H9 (cell line): Measurements from ENCODE around the gene MGMT. TPM values are rescaled to one million over a fixed set of nuclear protein-coding genes. Genes with fewer than 3 reads are reported as not detected.

Experiments
- DNase-seq: peaks from one replicate; pipeline ENCODE4 v3.0.0-alpha.2; 2017
- H2AFZ ChIP-seq: one replicate; pipeline ENCODE4 v1.6.1; 2013; ENCODE audit warnings: mild to moderate bottlenecking, low read length, control low read depth, moderate library complexity
- H2AK5ac ChIP-seq: 2 replicates; pipeline ENCODE4 v1.6.1; 2013; ENCODE audit warnings: low read length, control low read depth, mixed read lengths; ENCODE audit not compliant: insufficient read length
- H2BK120ac ChIP-seq: one replicate; pipeline ENCODE4 v1.6.1; 2013; ENCODE audit warnings: low read depth, mild to moderate bottlenecking, low read length, control low read depth, inconsistent platforms; ENCODE audit not compliant: poor library complexity, severe bottlenecking
- H2BK12ac ChIP-seq: 2 replicates; pipeline ENCODE4 v1.6.1; 2013; ENCODE audit warnings: low read length, control low read depth, mixed read lengths, low read depth; ENCODE audit not compliant: insufficient read length
- H2BK15ac ChIP-seq: 2 replicates; pipeline ENCODE4 v1.6.1; 2013; ENCODE audit warnings: low read depth, low read length, control low read depth
- H2BK20ac ChIP-seq: one replicate; pipeline ENCODE4 v1.6.1; 2013; ENCODE audit warnings: low read depth, mild to moderate bottlenecking, low read length, control low read depth, inconsistent platforms; ENCODE audit not compliant: poor library complexity, severe bottlenecking
- H2BK5ac ChIP-seq: 2 replicates; pipeline ENCODE4 v1.6.1; 2013; ENCODE audit warnings: low read length, control low read depth, mixed read lengths; ENCODE audit not compliant: insufficient read length
- H3K14ac ChIP-seq: 2 replicates; pipeline ENCODE4 v1.6.1; 2013; ENCODE audit warnings: low read length, control low read depth; ENCODE audit not compliant: insufficient read depth
- H3K18ac ChIP-seq: 2 replicates; pipeline ENCODE4 v1.6.1; 2013; ENCODE audit warnings: low read depth, mild to moderate bottlenecking, mixed read lengths, low read length, control low read depth; ENCODE audit not compliant: insufficient read length
- H3K23ac ChIP-seq: 2 replicates; pipeline ENCODE4 v1.6.1; 2013; ENCODE audit warnings: low read length, control low read depth, mixed read lengths, low read depth; ENCODE audit not compliant: insufficient read length
- H3K23me2 ChIP-seq: 2 replicates; pipeline ENCODE4 v1.6.1; 2013; ENCODE audit warnings: low read depth, mild to moderate bottlenecking, mixed read lengths, low read length, control low read depth; ENCODE audit not compliant: insufficient read length, poor library complexity, severe bottlenecking
- H3K27ac ChIP-seq: 2 replicates; pipeline ENCODE4 v1.5.1; 2013; ENCODE audit warnings: low read length, control low read depth, mixed read lengths, low read depth; ENCODE audit not compliant: insufficient read length
- H3K27me3 ChIP-seq: 2 replicates; pipeline ENCODE4 v1.6.1; 2013; ENCODE audit warnings: low read length, control low read depth, inconsistent platforms; ENCODE audit not compliant: insufficient read depth
- H3K4ac ChIP-seq: 2 replicates; pipeline ENCODE4 v1.6.1; 2013; ENCODE audit warnings: low read depth, mild to moderate bottlenecking, control low read depth, inconsistent platforms, low read length, moderate library complexity
- H3K4me1 ChIP-seq: 2 replicates; pipeline ENCODE4 v1.6.1; 2013; ENCODE audit warnings: low read length, control low read depth, inconsistent platforms; ENCODE audit not compliant: insufficient read depth
- H3K4me2 ChIP-seq: 2 replicates; pipeline ENCODE4 v1.6.1; 2013; ENCODE audit warnings: low read length, control low read depth, mixed read lengths; ENCODE audit not compliant: insufficient read length, insufficient read depth
- H3K56ac ChIP-seq: 2 replicates; pipeline ENCODE4 v1.6.1; 2013; ENCODE audit warnings: low read depth, mild to moderate bottlenecking, mixed read lengths, low read length, control low read depth; ENCODE audit not compliant: insufficient read length
- H3K79me1 ChIP-seq: 2 replicates; pipeline ENCODE4 v1.6.1; 2013; ENCODE audit warnings: low read depth, mild to moderate bottlenecking, moderate library complexity, low read length, control low read depth, inconsistent platforms; ENCODE audit not compliant: insufficient read depth, poor library complexity, severe bottlenecking
- H3K79me2 ChIP-seq: 2 replicates; pipeline ENCODE4 v1.6.1; 2013; ENCODE audit warnings: low read length, control low read depth, inconsistent platforms; ENCODE audit not compliant: insufficient read depth
- H3K9ac ChIP-seq: 2 replicates; pipeline ENCODE4 v1.6.1; 2013; ENCODE audit warnings: low read length, control low read depth, mixed read lengths; ENCODE audit not compliant: insufficient read length; ENCODE audit errors: extremely low read depth
- H3K9me3 ChIP-seq: one replicate; pipeline ENCODE4 v1.6.1; 2013; ENCODE audit warnings: low read depth, low read length, inconsistent platforms; ENCODE audit not compliant: control insufficient read depth
- H3T11ph ChIP-seq: one replicate; pipeline ENCODE4 v1.6.1; 2013; ENCODE audit warnings: mild to moderate bottlenecking, low read length, control low read depth, inconsistent platforms
- H4K20me1 ChIP-seq: one replicate; pipeline ENCODE4 v1.6.1; 2013; ENCODE audit not compliant: control insufficient read depth, insufficient read length, insufficient read depth
- H4K5ac ChIP-seq: 2 replicates; pipeline ENCODE4 v1.6.1; 2013; ENCODE audit warnings: low read depth, mild to moderate bottlenecking, mixed read lengths, low read length, control low read depth; ENCODE audit not compliant: insufficient read length
- H4K8ac ChIP-seq: replicated peaks from 2 replicates; pipeline ENCODE4 v1.6.1; 2013; ENCODE audit warnings: low read length, control low read depth, mixed read lengths, low read depth; ENCODE audit not compliant: insufficient read length
- H4K91ac ChIP-seq: 2 replicates; pipeline ENCODE4 v1.6.1; 2013; ENCODE audit warnings: low read depth, mild to moderate bottlenecking, moderate library complexity, mixed read lengths, low read length, control low read depth; ENCODE audit not compliant: insufficient read length
- H3K27ac Mint-ChIP-seq, 3 experiments: 2 replicates in 2 of 3; 3 replicates in 1 of 3; pipeline ENCODE4 v1.8.0; 2020 to 2021; ENCODE audit warnings: mixed read lengths in 3 of 3, mild to moderate bottlenecking in 1 of 3, moderate library complexity in 1 of 3
- H3K27me3 Mint-ChIP-seq: 2 replicates; pipeline ENCODE4 v1.8.0; 2021; ENCODE audit warnings: low read depth, mild to moderate bottlenecking, moderate library complexity, mixed read lengths
- H3K36me3 Mint-ChIP-seq, 3 experiments: 2 replicates in 2 of 3; 3 replicates in 1 of 3; pipeline ENCODE4 v1.8.0; 2020 to 2021; ENCODE audit warnings: low read depth in 3 of 3, mixed read lengths in 3 of 3; ENCODE audit not compliant: insufficient read depth in 1 of 3
- H3K4me1 Mint-ChIP-seq, 2 experiments: 2 replicates each; pipeline ENCODE4 v1.8.0; 2020; ENCODE audit warnings: mixed read lengths in 2 of 2
- H3K4me3 Mint-ChIP-seq, 2 experiments: 2 replicates in 1 of 2; 3 replicates in 1 of 2; pipeline ENCODE4 v1.8.0; 2020 to 2021; ENCODE audit warnings: mild to moderate bottlenecking in 2 of 2, mixed read lengths in 2 of 2, moderate library complexity in 1 of 2
- H3K9me3 Mint-ChIP-seq, 2 experiments: 2 replicates in 1 of 2; 3 replicates in 1 of 2; pipeline ENCODE4 v1.8.0; 2020; ENCODE audit warnings: mild to moderate bottlenecking in 2 of 2, mixed read lengths in 2 of 2, moderate library complexity in 1 of 2
- WGBS: extraction: QIAGEN DNeasy Blood & Tissue Kit; methylation state at CpG from one replicate; pipeline ENCODE4 v1.1.7; 2013; ENCODE audit warnings: missing lambda C conversion rate, low lambda C conversion rate, mixed read lengths; ENCODE audit not compliant: insufficient read length; ENCODE audit errors: extremely low coverage; 5-methylcytosine and 5-hydroxymethylcytosine counted together
- total RNA-seq: library from RNA; stranded (reverse); gene quantifications from 2 replicates; pipeline ENCODE4 v1.2.1, GENCODE V29; 2021
- TF ChIP-seq, protein P1 (sequence below): fragments of 200-600 bp; sonication (generic); conservative IDR thresholded peaks from 3 replicates; pipeline ENCODE4 v1.8.0; 2021; ENCODE audit warnings: antibody characterized with exemption, mild to moderate bottlenecking

Gene MGMT
- total RNA-seq, 1 experiment from 2014 or later, result 18.4 TPM

DNA sequence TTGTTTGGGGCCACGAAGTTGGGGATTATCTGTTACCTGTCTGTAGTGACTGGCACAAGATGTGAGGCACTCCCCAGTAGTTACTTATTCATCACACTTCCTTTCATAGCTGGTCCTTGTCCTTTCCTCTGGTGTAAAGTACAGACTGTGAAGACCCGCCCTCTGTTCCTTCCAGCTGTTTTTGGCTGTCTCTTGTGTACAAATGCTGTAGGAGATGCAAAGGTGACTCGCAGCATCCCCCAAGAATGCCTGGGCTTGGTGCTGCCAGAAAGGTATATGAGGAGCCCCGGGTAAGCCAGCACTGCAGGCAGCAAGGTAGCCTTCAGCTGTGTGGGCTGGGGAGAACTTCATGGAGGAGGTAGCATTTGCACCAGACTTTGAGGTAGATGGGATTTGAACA is 260.5 kb downstream of the MGMT start:
- TF ChIP-seq, protein P1, sequence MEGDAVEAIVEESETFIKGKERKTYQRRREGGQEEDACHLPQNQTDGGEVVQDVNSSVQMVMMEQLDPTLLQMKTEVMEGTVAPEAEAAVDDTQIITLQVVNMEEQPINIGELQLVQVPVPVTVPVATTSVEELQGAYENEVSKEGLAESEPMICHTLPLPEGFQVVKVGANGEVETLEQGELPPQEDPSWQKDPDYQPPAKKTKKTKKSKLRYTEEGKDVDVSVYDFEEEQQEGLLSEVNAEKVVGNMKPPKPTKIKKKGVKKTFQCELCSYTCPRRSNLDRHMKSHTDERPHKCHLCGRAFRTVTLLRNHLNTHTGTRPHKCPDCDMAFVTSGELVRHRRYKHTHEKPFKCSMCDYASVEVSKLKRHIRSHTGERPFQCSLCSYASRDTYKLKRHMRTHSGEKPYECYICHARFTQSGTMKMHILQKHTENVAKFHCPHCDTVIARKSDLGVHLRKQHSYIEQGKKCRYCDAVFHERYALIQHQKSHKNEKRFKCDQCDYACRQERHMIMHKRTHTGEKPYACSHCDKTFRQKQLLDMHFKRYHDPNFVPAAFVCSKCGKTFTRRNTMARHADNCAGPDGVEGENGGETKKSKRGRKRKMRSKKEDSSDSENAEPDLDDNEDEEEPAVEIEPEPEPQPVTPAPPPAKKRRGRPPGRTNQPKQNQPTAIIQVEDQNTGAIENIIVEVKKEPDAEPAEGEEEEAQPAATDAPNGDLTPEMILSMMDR, result no peak
- H3K4ac ChIP-seq, result no peak overlapping the region
- no peak overlapping the region for H2BK120ac ChIP-seq
- DNase-seq, result no peak
- H3K79me1 ChIP-seq, result no peaks in the 10 kb centered on the region
- no CpG with 5 or more reads among the region's 4 CpGs for WGBS
- H4K8ac ChIP-seq, result no peak overlapping the region
- H2AK5ac ChIP-seq, result no peak overlapping the region
- no peak overlapping the region for H4K91ac ChIP-seq
- H2BK12ac ChIP-seq, result no peak overlapping the region
- no peaks in the 10 kb centered on the region for H4K20me1 ChIP-seq
- 0 out of 2 replicates have a peak, but pooled peaks cover 2% of the 10 kb centered on the region for H3K4me1 ChIP-seq
- no peak overlapping the region for H3K23ac ChIP-seq
- Mint-ChIP-seq H3K36me3 (peaks cover 17 to 23% (median 22%) of the 10 kb centered on the region in 3 experiments), H3K9me3 (peaks cover 17 to 19% of the 10 kb centered on the region in 2 experiments), H3K27me3 (peaks cover 4% of the 10 kb centered on the region; the same call in 1 of the 2 replicates), H3K27ac (no peak overlapping the region), H3K4me3 (no peak overlapping the region), H3K4me1 (peaks cover 11 to 18% of the 10 kb centered on the region in 2 experiments)
- no peak overlapping the region for H3K18ac ChIP-seq
- H2BK5ac ChIP-seq, result no peak overlapping the region
- no peak overlapping the region for H2BK15ac ChIP-seq
- H3K4me2 ChIP-seq, result no peak overlapping the region
- H3K14ac ChIP-seq, result no peak overlapping the region
- H3K9ac ChIP-seq, result no peak overlapping the region
- H2AFZ ChIP-seq, result no peak overlapping the region
- H3K27me3 ChIP-seq, result no peaks in the 10 kb centered on the region
- peaks cover 8% of the 10 kb centered on the region for H3K9me3 ChIP-seq
- H3T11ph ChIP-seq, result no peak overlapping the region
- no peaks in the 10 kb centered on the region for H3K23me2 ChIP-seq
- H3K79me2 ChIP-seq, result no peaks in the 10 kb centered on the region
- H4K5ac ChIP-seq, result no peak overlapping the region
- no peak overlapping the region for H3K56ac ChIP-seq
- H2BK20ac ChIP-seq, result no peak overlapping the region
- no peak overlapping the region for H3K27ac ChIP-seq
